ENCODE measurements around the gene WDR1.

Gene WDR1

DNA sequence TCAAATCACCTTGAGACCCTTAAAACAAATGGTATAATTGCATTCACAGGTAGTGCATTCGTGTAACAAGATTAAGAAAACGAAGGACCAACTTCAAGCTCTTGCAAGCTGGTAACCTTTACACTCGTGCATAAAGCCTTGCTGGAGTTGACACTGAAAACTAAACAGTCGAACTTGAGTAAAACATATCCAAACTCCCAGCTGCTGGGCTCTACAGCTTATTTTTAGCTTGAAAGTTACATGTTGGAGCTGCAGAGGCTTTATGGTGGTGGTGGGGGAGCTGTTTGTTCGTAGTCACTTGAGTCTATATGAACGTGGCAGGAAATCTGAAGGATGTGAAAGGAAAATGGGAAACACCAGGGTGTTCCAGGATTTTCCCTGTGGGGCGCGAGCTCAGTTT, 2.7 kb upstream of the WDR1 start:
- no peak for DNase-seq (ENCODE audit: low read depth)
- no peak for TF ChIP-seq CTCF (conservative IDR thresholded peaks at IDR 0.05; ENCODE audit: control insufficient read depth, insufficient read depth, low read depth, low read length)
- H3K4me3 ChIP-seq (ENCODE audit: control insufficient read depth, low read depth, low read length), result no peak overlapping the region

DNA sequence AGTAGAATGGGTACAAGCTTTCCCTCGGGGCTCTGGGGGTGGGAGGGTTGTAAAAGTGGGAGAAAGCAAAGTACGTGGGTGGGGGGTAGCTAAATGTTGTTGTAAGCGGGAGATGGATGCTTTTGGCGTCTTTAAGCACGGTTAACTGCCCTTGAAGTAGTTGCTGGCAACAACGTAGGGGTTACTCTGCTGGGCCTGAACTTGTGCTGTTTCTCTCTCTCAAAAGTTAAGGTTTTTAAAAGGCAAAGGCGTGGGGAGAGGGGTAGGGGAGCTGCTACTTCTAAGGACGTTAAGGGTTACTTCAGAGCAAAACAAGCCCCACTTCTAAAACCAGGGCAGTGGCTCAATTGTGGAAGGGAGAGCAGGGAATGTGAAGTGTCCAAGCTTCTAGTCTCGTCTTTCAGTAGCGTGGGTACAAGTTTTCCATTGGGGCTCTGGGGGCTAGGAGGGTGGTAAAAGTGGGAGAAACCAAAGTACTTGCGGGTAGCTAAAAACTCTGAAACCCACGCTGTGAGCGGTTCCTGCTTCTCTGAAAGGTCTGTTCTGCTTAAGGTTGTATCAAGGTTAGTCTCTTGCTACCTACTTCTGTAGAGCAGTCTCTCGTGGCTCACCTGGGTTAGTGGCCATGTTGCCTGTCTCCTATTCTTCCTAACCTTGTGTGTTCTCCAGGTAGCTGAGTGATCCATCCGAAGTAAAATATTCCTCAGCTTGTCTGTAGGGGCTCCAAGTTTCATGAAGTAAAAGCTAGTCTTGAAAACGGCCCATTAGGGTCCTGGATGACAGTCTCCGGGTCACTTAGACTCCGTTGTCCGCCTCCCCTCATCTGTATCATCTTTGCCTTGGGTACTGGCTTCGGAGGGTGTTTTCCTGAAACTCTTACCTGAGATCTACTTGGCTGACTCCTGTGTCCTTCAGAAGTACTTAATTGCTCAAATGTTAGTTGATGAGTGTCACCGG, 1.7 kb upstream of the WDR1 start:
- H3K4me3 ChIP-seq (ENCODE audit: control insufficient read depth, low read depth, low read length), result no peak overlapping the region
- TF ChIP-seq CTCF (conservative IDR thresholded peaks at IDR 0.05; ENCODE audit: control insufficient read depth, insufficient read depth, low read depth, low read length), result no peak
- no peak for DNase-seq (ENCODE audit: low read depth)

- peak; percentile 28 for DNase-seq (ENCODE audit: low read depth)
- TF ChIP-seq CTCF (conservative IDR thresholded peaks at IDR 0.05; ENCODE audit: control insufficient read depth, insufficient read depth, low read depth, low read length), result no peak
- peak overlapping the region; percentile 65 for H3K4me3 ChIP-seq (ENCODE audit: control insufficient read depth, low read depth, low read length)
Observed at GRCh38 chr4:10117359-10118047, 904 bp upstream of the WDR1 start.

DNA sequence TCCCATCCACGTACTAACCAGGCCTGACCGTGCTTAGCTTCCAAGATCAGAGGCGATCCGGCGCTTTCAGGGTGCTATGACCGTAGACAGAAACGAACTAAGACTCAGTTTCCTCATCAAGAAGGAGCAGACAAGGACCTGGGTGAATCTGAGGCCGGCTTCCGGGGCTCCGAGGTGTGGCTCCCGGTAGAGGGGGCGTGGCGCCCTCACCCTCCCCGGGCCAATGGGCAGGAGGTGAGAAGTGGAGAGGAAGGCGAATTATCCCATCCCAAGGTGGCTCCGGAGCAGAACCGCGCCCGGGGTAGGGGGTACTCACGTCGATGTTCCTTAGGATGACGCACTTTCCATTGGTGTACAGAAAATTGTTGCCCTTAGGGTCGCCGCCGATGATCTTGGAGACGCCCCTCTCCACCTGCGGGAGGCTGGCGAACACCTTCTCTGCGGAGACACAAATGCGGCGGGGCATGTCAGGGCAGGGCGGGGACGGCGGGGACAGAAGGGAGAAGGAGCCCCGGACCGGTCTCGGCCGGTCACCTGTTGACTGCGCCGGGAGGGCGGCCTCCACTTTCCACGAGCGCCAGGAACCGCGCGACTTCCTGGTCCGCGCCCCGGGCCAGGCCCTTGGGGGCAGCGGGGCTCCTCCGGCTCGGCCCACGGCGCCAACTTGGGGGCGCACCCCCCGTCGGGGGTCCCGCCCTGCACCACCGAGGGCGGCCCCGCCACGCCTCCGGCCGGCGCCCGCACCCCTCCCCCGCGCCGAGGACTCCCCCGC, 616 bp downstream of the WDR1 start:
- peak overlapping the region; percentile 77 for H3K4me3 ChIP-seq (ENCODE audit: control insufficient read depth, low read depth, low read length)
- TF ChIP-seq CTCF (conservative IDR thresholded peaks at IDR 0.05; ENCODE audit: control insufficient read depth, insufficient read depth, low read depth, low read length), result no peak
- no peak for DNase-seq (ENCODE audit: low read depth)

- TF ChIP-seq CTCF (conservative IDR thresholded peaks at IDR 0.05; ENCODE audit: control insufficient read depth, insufficient read depth, low read depth, low read length), result no peak
- peak overlapping the region; percentile 77 for H3K4me3 ChIP-seq (ENCODE audit: control insufficient read depth, low read depth, low read length)
- DNase-seq (ENCODE audit: low read depth), result peak; percentile 66
Observed at GRCh38 chr4:10115271-10115796, 1.3 kb downstream of the WDR1 start.

GRCh38 chr4:10114607-10115006, 2.0 kb downstream of the WDR1 start:
- TF ChIP-seq CTCF (conservative IDR thresholded peaks at IDR 0.05; ENCODE audit: control insufficient read depth, insufficient read depth, low read depth, low read length), result no peak
- no peak for DNase-seq (ENCODE audit: low read depth)
- H3K4me3 ChIP-seq (ENCODE audit: control insufficient read depth, low read depth, low read length), result peak overlapping the region; percentile 77
